Transverse colon (tissue), 4 donors: ENCODE data around the gene AHSG.

Experiments
- POLR2AphosphoS5 ChIP-seq, 3 donors: sonication (generic); formaldehyde crosslinking; IDR thresholded peaks; one replicate each; pipeline ENCODE4 v1.6.1; 2016; ENCODE audit warnings: antibody characterized with exemption in 3 of 3
- TF ChIP-seq, protein P1 (sequence below), 5 experiments: fragments of 200-600 bp in 3 of 5; fragments of 450-650 bp in 2 of 5; sonication (generic) in 3 of 5; IDR thresholded peaks; 1 replicate in 2 of 5; 2 replicates in 3 of 5; pipeline ENCODE4 v1.5.1; 2016 to 2017; ENCODE audit warnings: antibody characterized with exemption in 5 of 5, inconsistent platforms in 3 of 5, mild to moderate bottlenecking in 2 of 5, moderate library complexity in 1 of 5

- TF ChIP-seq, protein P1, sequence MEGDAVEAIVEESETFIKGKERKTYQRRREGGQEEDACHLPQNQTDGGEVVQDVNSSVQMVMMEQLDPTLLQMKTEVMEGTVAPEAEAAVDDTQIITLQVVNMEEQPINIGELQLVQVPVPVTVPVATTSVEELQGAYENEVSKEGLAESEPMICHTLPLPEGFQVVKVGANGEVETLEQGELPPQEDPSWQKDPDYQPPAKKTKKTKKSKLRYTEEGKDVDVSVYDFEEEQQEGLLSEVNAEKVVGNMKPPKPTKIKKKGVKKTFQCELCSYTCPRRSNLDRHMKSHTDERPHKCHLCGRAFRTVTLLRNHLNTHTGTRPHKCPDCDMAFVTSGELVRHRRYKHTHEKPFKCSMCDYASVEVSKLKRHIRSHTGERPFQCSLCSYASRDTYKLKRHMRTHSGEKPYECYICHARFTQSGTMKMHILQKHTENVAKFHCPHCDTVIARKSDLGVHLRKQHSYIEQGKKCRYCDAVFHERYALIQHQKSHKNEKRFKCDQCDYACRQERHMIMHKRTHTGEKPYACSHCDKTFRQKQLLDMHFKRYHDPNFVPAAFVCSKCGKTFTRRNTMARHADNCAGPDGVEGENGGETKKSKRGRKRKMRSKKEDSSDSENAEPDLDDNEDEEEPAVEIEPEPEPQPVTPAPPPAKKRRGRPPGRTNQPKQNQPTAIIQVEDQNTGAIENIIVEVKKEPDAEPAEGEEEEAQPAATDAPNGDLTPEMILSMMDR (IDR thresholded peaks at IDR 0.05), result no peak
- no peak for TF ChIP-seq POLR2AphosphoS5 (IDR thresholded peaks at IDR 0.05)
These were observed 24.2 kb upstream of the AHSG start for GRCh38 chr3:186588632-186589031.
